HG03064 (cell line): ENCODE data around the gene ZHX3.
"Not testable (repeated sequence)": the region's sequence is repeated elsewhere in the genome, so short reads cannot be mapped to it uniquely, and the experiment has no call there.

Experiments
- ATAC-seq: cut with Tn5 transposase; IDR thresholded peaks from one replicate; pipeline ENCODE4 v1.9.1; 2021; ENCODE audit warnings: low read depth; ENCODE audit not compliant: unreplicated experiment

The ZHX3 gene

GRCh38 chr20:41261790-41262717 is 55.5 kb downstream of the ZHX3 start:
- no peak for ATAC-seq

- ATAC-seq, result no peak
These were observed 56.3 kb downstream of the ZHX3 start for GRCh38 chr20:41261260-41261659.

- ATAC-seq, result no peak
These were observed 56.8 kb downstream of the ZHX3 start for GRCh38 chr20:41260734-41261220.

- no peak for ATAC-seq
These were observed 58.2 kb downstream of the ZHX3 start for GRCh38 chr20:41259309-41259708.

GRCh38 chr20:41258474-41258873 is 59.1 kb downstream of the ZHX3 start:
- no peak for ATAC-seq

GRCh38 chr20:41256516-41256915 is 61.0 kb downstream of the ZHX3 start:
- ATAC-seq, result no peak

- ATAC-seq, result no peak
These were observed 61.9 kb downstream of the ZHX3 start for GRCh38 chr20:41255655-41256054.

- ATAC-seq, result peak; percentile 62
These were observed 67.9 kb downstream of the ZHX3 start for GRCh38 chr20:41249411-41250281.

GRCh38 chr20:41248368-41249024 is 69.0 kb downstream of the ZHX3 start:
- ATAC-seq, result no peak

GRCh38 chr20:41247523-41248367 is 69.8 kb downstream of the ZHX3 start:
- no peak for ATAC-seq

GRCh38 chr20:41245086-41245707 is 72.3 kb downstream of the ZHX3 start:
- no peak for ATAC-seq

- ATAC-seq, result no peak
These were observed 74.7 kb downstream of the ZHX3 start for GRCh38 chr20:41242807-41243206.

- no peak for ATAC-seq
These were observed 75.2 kb downstream of the ZHX3 start for GRCh38 chr20:41242352-41242751.

- ATAC-seq, result not testable (repeated sequence)
These were observed 80.3 kb downstream of the ZHX3 start for GRCh38 chr20:41237233-41237632.

GRCh38 chr20:41236818-41237217 is 80.7 kb downstream of the ZHX3 start:
- ATAC-seq, result not testable (repeated sequence)

- ATAC-seq, result no peak
These were observed 83.0 kb downstream of the ZHX3 start for GRCh38 chr20:41234546-41234945.

- ATAC-seq, result no peak
These were observed 83.5 kb downstream of the ZHX3 start for GRCh38 chr20:41234041-41234440.

- ATAC-seq, result no peak
These were observed 84.3 kb downstream of the ZHX3 start for GRCh38 chr20:41232973-41233926.
